DMS 273 treated with DMSO at 0.1 percent for 48 hours (cell line): Measurements from ENCODE around the gene SRSF8.
"Not testable (repeated sequence)": the region's sequence is repeated elsewhere in the genome, so short reads cannot be mapped to it uniquely, and the experiment has no call there.

Experiments used
- DNase-seq: peaks from one replicate; lab custom pipeline; 2025; lab: John Stamatoyannopoulos, UW

The SRSF8 gene

DNA sequence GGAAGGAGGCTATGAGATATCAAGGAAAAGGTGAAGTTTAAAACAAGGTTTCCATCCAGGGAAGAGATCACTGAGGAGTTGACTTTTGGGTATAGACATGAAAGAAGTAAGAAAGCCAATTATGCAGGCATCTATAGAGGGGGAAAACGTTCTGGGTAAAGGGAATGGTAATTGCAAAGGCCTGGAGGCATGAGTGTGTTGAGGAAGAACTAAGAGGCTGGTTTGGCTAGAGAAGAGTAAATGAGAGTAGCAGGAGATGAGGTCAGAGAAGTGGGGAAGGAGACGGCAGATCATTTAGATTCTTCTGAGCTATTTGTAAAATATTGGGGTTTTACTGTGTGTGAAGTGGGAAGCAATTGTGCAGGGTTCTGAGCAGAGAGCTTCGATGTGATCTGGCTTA, 30.5 kb downstream of the SRSF8 start:
- no peak for DNase-seq

DNA sequence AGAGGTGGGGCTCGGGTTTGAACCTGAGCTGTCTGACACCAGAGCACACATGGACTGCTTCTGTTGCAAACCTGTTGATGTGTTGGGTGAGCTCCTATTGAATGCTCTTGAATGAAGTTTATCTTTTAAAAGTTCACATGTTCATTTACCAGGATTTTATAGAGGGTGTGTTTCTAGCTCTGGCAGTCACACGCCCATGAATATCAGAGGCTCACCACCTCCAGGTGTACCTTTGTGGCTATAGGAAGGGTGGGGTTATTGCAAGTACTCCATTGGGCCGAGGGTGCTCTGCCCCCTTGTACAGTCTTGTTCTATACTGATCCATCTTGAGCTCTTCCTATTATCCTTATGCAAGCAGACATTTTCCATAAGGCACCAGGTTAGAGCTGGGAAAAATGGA, 32.1 kb downstream of the SRSF8 start:
- no peak for DNase-seq

DNA sequence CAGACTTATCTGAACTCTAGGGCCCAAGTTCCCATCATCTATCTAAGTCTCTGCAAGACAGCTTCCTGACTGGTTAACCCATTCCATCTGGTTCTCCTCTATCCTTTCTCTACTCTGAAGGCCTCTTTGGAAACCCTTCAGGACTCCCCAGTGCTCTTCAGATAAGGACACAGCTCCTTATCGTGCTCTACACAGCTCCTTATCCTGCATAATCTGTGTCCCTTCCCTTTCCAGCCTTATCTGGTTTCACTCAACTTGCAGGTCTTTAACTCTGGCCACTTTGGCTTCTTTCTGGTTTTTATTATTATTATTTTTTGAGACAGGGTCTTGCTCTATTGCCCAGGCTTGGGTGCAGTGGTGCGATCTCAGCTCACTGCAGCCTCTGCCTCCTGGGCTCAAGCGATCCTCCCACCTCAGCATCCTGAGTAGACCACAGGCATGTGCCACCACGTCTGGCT, 33.5 kb downstream of the SRSF8 start:
- DNase-seq, result no peak

DNA sequence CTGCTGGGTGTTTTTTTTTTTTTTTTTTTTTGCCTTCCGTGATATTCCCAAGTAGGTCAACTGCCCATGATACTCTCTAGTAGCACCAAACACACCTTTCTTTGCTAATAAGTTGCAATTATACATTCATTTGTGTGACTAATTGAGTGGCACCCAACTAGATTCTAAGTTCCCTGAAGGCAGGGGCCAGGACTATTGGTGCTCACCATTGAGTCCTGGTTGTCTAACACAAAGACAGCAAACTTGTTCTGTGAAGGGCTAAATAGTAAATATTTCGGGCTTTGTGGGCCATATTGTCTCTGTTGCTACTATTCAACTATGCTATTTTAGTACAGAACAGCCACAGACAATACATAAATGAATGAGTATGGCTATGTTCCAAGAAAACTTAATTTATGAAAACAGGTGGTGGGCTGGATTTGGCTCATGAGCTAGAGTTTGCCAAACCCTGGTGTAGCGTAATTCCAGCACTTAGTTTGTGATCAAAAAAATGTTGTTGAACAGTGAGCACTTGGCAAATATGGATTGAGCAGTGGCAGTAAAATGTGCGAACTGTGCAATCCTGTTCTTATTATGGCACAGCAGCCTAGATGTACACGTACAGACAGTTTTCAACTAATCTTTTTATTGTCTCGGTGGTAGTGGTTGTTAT, 34.3 kb downstream of the SRSF8 start:
- DNase-seq, result no peak

DNA sequence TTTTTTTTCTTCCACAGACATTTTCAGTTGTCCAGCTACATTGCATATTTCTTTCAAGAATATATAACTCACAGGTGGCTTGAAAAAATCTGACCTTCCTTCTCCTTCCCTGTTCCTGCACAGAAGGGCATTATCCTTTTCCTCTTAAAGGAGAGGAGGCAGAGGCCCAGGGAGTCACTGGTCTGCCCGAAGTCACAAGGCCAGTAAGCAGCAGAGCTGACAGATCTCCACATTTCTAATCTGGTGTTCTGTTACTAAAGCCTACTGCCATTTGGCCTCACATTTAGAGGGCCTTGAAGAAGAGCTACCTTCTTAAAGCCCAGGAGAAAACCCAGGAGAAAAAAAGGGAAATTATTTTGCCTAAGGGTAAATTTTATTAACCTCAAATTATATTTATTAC, 35.2 kb downstream of the SRSF8 start:
- DNase-seq, result no peak

DNA sequence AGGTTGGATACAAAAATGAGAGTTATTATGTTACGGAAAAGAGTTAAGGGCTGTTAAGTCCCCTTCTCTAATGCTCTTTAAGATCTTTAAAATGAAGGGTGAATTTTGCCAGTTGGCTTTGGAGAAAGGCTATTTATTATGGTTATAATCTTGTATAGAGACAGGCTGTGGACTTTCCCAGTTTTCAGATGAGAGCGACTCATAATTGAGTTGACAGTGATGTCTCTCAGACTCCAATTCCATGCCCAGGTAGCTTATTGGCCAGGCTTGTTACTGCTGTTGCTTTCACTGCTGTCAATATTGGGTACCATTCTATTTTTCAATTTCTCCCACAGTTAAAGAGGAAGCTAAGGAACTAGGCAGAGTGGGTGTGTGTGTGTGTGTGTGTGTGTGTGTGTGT, 36.0 kb downstream of the SRSF8 start:
- no peak for DNase-seq

- no peak for DNase-seq
These were observed 37.0 kb downstream of the SRSF8 start for GRCh38 chr11:95103701-95104100.

DNA sequence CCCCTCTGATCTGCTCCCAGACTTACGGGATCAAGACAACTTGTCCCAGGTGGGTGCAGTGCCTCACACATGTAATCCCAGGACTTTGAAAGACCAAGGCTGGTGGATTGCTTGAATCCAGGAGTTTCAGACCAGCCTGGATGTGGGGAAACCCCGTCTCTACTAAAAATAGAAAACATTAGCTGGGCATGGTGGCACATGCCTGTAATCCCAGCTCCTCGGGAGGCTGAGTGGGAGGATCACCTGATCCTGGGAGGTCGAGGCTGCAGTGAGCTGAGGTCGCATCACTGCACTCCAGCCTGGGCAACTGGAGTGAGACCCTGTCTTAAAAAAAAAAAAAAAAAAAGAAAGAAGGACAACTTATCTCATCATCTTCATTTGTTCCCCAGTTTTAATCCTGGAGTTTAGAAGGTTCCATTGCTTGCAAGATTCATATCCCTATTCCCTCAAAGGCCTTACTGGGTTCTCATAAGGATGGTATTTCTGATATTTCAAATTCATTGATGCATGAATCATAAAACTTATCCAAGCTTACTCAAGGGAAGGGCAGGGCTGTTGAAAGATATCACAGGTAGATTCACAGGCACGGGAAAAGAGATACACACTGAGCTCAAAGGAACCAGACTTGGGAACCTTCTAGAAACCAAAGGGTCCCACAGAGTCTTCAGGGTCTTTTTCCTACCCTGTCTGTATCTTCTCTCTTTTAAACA, 37.6 kb downstream of the SRSF8 start:
- DNase-seq, result no peak

GRCh38 chr11:95104856-95105255, 38.1 kb downstream of the SRSF8 start:
- peak; percentile 65 for DNase-seq

DNA sequence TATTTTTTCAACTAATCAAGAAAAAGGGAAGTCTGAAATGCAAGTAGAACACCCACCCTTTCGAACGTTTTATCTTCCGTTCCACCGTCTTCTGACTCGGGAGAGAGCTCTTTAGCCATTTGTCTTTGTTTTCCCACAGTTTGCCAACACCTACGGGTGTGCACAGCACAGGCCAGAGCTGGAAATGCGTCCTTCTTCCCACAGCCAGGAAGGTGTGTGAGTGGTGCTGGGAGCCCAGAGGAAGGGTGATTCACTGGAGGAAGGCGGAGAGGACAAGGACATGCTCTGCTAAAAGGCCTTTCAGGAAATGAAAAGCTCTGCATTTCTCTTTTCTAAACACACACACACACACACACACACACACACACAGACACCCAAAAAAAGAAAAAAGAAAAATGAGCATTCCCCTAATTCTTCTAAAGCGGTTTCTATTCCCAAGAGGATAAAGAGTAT, 41.5 kb downstream of the SRSF8 start:
- DNase-seq, result no peak

GRCh38 chr11:95108671-95109551, 42.2 kb downstream of the SRSF8 start:
- DNase-seq, result no peak

DNA sequence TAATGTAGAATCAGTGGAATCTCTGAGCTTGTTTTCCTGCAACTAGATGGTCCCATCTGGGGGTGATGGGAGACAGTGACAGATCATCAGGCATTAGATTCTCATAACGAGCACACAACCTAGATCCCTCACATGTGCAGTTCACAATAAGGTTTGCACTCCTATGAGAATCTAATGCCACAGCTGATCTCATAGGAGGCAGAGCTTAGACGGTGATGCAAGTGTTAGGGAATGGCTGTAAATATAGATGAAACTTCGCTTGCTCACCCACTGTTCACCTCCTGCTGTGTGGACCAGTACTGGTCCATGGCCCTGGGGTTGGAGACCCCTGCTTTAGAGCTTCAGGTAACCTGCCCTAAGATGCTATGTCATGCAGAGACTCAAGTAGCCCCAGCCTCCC, 44.8 kb downstream of the SRSF8 start:
- not testable (repeated sequence) for DNase-seq

DNA sequence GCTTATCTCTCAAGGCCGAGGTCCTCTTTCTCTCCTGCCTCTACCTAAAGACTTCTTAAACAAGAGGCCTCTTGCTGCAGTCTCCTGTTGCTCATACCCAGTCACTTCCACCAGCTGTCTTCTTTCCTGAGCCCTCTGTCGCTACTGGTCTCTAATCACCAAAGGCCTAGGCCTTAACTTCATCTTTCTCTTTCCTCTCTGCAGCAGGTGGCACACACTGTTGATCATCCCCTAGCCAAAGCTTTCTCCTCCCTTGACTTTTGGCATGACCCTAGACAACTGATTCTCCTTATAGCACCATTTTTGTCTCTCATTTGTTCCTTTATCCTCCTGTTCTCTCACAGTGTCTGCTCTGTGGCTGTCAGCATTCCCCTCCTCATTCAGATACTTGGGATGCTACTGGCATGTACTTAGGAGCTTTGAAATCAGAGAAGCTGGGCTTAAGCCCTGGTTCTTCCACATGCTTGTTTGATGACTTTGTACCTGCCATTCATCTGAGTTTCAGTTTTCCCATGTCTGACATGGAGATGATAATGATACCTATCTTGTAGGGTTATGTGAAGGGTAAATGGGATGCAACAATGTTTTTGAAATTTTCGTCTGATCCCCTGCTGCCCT, 45.3 kb downstream of the SRSF8 start:
- no peak for DNase-seq

DNA sequence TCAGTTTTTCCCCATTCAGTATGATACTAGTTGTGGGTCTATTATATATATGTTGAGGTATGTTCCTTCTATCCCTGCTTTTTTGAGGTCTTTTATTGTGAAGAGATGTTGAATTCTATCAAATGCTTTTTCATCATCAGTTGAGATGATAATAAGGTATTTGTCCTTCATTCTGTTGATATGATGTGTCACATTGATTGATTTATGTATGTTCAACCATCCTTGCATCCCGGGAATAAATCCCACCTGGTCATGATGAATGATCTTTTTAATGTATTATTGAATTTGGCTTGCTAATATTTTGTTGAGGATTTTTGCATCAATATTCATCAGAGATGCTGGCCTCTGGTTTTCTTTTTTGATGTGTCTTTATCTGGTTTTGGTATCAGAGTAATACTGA, 48.9 kb downstream of the SRSF8 start:
- DNase-seq, result no peak

DNA sequence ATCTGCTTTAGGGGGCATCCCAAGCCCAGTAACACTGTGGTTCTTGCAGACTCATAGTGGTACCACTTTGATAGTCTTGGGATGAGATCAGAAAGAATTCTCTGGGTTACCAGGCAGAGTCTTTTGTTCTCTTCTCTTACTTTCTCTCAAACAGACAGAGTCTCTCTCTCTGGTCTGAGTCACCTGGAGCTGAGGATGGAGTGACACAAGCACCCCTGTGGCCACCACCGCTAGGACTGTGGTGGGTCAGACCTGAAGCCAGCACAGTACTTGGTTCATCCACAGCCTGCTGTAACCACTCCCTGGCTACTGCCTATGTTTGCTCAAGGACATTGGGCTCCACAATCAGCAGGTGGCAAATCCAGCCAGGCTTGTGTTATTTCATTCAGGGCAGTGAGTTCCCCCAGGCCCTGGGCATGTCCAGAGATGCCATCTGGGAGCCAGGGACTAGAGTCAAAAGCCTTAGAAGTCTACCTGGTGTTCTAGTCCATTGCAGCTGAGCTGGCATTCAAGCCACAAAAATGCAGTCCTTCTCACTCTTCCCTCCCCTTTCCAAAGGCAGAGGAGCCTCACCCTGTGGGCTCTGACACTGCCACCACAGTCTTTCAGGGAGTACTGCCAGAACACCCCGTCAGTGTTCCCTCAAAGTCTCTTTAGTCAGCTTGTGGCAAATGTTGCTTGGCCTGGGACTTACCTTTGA, 52.8 kb downstream of the SRSF8 start:
- no peak for DNase-seq
